ENCODE measurements around the gene ADAMTS3. TPM values are rescaled to one million over a fixed set of nuclear protein-coding genes. Genes with fewer than 3 reads are reported as not detected.

Gene ADAMTS3
- total RNA-seq = not detected

DNA sequence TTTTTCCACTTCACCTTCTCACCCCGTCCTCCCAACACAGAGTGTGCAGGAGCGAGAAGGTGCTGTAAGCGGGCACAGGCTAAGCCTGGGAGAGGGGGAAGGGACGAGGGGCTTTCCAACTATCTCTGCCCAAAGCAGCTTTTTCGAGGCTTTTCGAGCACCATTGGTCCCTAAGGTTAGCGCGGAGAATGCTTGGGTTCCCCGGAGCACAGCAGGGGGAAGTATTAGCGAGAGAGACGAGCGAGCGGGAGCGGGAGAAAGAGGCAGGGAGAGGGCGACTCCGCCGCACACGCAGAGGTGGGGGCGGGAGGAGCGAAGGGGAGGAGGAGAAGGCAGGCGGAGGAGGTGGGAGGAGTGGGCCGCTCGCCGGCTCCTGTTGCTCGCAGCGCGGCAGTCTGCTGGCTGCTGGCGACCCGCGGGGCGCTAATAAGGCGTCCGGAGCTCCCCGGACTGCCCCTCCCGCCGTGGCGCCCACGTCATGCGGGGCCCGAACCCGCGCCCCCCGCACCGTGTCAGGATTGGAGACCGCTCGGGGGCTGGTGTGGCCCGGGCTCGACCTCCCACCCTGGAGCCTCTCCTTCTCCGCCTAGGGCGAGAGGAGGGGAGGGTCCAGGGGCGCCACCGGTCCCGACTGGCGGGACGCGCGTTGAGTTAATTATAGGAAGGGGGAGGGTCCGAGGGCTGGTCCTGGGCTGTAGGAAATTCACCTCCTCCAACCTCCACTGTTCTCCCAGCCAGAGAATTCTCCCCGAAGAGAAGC is at the start of gene ADAMTS3:
Gene ADAMTS3 (minus strand): TSS at position 263 of the 760 bp plus-strand sequence. CDS start 459 bp downstream, outside the sequence.
- CTCF ChIA-PET = no interaction called here
- peak within 1 kb of the TSS; percentile 25 for H3K4me3 Mint-ChIP-seq
- peaks cover 42% of the 10 kb centered on the region for H3K27me3 Mint-ChIP-seq (ENCODE audit: low read depth)

DNA sequence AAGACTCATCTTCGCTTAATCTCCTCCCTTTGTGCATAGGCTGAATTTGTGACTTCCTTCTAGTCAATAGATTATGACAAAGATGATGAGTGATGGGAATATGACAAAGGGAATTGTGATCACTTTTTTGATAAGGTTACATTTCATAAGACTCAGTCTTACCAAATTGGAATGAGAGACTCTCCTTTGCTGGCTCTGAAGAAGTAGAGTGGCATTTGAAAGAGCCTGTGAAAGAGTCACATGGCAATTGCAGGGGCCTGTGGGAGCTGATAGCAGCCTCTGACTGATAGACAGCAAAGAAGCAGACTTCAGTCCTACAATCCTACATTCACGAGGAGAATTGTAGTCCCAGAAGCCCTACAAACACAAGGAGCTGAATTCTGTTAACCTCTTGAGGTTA is 44.9 kb upstream of the ADAMTS3 start:
- Mint-ChIP-seq H3K9me3 (ENCODE audit: insufficient read depth) (no peaks in the 10 kb centered on the region), H3K4me3 (no peak overlapping the region), H3K4me1 (ENCODE audit: low read depth) (no peaks in the 10 kb centered on the region), H3K27me3 (ENCODE audit: low read depth) (no peaks in the 10 kb centered on the region), H3K36me3 (ENCODE audit: low read depth) (no peaks in the 10 kb centered on the region), H3K27ac (no peak overlapping the region)
- no peak for DNase-seq
- POLR2A ChIA-PET = no interaction called here
- CTCF ChIA-PET = no interaction called here
- no peak for ATAC-seq

More for the DNA sequence above, at the start of gene ADAMTS3:
- H3K27ac Mint-ChIP-seq = no peak within 1 kb of the TSS
- H3K36me3 Mint-ChIP-seq (ENCODE audit: low read depth) = no peaks in the 10 kb centered on the region
- peak; percentile 53 for ATAC-seq
- peaks cover 10% of the 10 kb centered on the region for H3K4me1 Mint-ChIP-seq (ENCODE audit: low read depth)
- H3K9me3 Mint-ChIP-seq (ENCODE audit: insufficient read depth) = no peaks in the 10 kb centered on the region
- no peak for DNase-seq
- POLR2A ChIA-PET = no interaction called here

DNA sequence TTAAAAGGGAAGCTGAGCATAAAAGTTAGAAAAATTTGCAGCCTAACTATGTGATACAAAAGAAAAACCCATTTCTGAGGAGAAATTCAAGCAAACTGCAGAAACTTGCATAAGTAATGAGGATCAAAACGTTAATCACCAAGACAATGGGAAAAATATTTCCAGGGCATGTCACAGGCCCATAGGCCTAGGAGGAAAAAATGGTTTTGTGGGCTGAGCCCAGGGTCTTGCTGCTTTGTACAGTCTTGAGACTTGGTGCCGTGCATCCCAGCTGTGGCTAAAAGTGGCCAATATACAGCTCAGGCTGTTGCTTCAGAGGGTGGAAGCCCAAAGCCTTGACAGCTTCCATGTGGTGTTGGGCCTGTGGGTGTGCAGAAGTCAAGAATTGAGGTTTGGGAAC is 37.7 kb upstream of the ADAMTS3 start:
- no peak for DNase-seq
- no peak overlapping the region for H3K4me3 Mint-ChIP-seq

DNA sequence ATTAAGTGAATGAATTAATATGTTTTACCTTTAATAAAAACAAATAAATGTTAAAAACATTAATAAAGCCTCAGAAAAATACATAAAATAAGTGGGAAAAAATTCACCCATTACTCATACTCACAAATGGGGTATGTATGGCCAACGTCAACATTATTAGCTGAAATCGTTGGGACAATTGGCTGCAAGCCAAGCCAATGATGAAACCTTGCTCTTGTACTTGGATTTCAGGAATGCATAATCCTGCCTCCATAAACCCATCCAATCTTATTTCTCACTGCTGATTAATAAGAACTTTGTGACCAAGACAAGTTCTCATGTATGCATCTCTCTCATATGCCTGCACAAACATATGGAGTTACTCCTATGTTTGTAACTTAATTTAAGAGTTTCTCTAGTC is 35.3 kb upstream of the ADAMTS3 start:
- H3K27me3 Mint-ChIP-seq (ENCODE audit: low read depth) = no peaks in the 10 kb centered on the region
- H3K4me3 Mint-ChIP-seq = no peak overlapping the region
- DNase-seq = no peak
- no peaks in the 10 kb centered on the region for H3K9me3 Mint-ChIP-seq (ENCODE audit: insufficient read depth)
- POLR2A ChIA-PET = no interaction called here
- H3K36me3 Mint-ChIP-seq (ENCODE audit: low read depth) = no peaks in the 10 kb centered on the region
- no peak for ATAC-seq
- H3K27ac Mint-ChIP-seq = no peak overlapping the region
- no peaks in the 10 kb centered on the region for H3K4me1 Mint-ChIP-seq (ENCODE audit: low read depth)
- CTCF ChIA-PET = no interaction called here

More for the DNA sequence above, 37.7 kb upstream of the ADAMTS3 start:
- Mint-ChIP-seq H3K27me3 (ENCODE audit: low read depth) (no peaks in the 10 kb centered on the region), H3K27ac (no peak overlapping the region), H3K9me3 (ENCODE audit: insufficient read depth) (no peaks in the 10 kb centered on the region), H3K4me1 (ENCODE audit: low read depth) (no peaks in the 10 kb centered on the region), H3K36me3 (ENCODE audit: low read depth) (no peaks in the 10 kb centered on the region)
- ChIA-PET CTCF (no interaction called here), POLR2A (no interaction called here)
- no peak for ATAC-seq

DNA sequence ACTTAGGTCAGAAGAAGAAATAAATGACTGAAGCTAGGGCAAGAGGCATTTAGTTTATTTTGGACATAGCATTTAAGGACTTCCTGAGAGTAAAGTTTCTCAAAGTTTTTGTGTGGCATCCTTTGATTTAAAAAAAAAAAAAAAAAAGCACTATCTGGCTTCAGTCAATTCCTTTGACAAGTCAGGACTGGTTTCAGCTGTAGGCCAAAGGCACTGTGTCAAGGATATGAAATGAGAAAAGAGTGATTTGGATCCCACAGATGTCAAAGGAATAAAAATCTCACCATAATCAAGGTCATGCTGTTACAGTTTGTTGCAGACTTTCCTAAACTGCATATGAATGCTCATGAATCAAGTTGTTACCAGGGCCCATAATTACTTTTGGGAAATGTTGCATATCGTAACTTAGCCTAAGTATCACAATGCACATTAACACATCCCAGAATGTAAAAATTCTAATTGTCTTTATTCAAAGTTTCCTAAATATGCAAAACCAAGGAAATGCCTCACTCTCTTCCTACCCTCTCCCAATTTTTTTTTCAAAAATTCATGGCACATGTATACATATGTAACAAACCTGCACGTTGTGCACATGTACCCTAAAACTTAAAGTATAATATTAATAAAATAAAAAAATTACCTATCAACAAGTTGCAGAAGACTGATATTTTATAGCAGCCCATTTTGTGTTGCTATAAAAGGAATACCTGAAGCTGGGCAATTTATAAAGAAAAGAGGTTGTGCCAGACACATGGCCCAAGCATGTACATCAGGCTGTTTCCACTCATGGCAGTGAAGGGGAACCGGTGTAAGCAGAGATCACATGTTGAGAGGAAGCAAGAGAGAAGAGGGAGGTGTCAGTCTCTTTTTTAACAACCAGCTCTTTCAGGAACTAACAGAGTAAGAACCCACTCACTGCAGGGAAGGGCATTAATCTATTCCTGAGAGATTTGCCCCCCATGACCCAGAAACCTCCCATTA is 33.7 kb upstream of the ADAMTS3 start:
- CTCF ChIA-PET = no interaction called here
- DNase-seq (no peak), ATAC-seq (no peak)
- Mint-ChIP-seq H3K27ac (no peak overlapping the region), H3K4me3 (no peak overlapping the region), H3K36me3 (ENCODE audit: low read depth) (no peaks in the 10 kb centered on the region), H3K27me3 (ENCODE audit: low read depth) (no peaks in the 10 kb centered on the region), H3K4me1 (ENCODE audit: low read depth) (no peaks in the 10 kb centered on the region), H3K9me3 (ENCODE audit: insufficient read depth) (no peaks in the 10 kb centered on the region)
- POLR2A ChIA-PET = no interaction called here

DNA sequence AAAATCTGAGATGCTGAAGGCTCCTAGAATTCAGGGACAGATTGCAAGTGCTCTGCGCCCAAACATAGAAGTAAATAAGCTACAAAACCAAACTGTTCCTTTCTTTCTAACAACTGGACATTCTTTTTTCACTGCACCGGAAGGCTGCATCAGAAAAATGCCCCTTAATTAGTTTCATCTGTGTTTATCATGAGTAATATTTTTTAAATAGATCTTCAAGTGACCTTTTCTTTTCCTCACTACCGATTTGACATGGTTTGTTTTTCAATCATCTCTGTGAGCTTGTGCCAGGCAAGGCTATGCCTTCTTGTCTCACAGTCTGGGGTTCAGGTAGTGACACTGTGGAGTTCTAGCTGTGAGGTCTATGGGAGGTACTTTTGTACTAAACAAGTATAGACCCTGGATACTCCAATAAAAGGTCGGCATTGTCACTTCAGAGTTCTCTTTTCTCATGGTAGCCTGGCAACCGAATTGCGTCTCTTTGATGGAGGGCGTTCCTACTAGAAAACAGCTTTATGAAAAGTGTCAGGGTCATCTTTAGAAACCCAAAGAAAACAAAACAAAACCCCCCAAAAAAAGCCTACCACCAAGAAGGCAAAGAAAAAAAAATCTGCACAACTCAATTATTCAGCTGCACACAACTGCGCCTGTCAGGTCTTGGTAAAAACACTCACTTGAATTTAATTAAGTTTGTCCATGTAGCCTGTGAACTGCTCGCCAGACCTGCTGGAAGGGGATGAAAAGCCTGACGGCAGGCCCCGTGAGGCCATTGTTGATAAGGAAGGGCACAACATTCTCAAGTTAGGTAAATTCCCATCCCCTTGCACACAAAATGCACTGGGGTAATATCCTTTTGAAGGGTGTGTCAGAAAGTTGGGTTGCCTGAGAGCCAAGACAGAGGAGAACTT is 22.8 kb upstream of the ADAMTS3 start:
- H3K9me3 Mint-ChIP-seq (ENCODE audit: insufficient read depth) = peaks cover 4% of the 10 kb centered on the region
- H3K4me3 Mint-ChIP-seq = no peak overlapping the region
- no peak for ATAC-seq
- H3K4me1 Mint-ChIP-seq (ENCODE audit: low read depth) = no peaks in the 10 kb centered on the region
- POLR2A ChIA-PET = no interaction called here
- DNase-seq = no peak
- H3K36me3 Mint-ChIP-seq (ENCODE audit: low read depth) = no peaks in the 10 kb centered on the region
- H3K27ac Mint-ChIP-seq = no peak overlapping the region
- CTCF ChIA-PET = no interaction called here
- no peaks in the 10 kb centered on the region for H3K27me3 Mint-ChIP-seq (ENCODE audit: low read depth)

DNA sequence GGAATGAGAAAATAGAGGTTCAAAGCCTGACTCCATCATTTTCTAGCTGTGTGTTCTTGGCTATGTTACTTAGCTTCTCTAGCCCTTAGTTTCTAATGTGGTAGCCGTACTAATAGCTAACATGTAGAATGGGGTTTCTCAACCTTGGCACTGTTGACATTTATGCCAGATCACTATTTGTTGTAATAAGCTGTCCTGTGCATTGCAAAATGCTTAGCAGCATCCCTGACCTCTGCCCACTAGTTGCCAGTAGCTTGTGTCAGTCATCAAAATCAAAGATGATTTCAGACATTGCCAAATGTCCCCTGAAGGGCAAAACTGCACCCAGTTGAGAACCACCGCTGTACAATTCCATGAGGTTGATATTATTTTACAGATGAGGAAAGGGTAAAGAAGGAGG is 18.3 kb upstream of the ADAMTS3 start:
- Mint-ChIP-seq H3K4me1 (ENCODE audit: low read depth) (no peaks in the 10 kb centered on the region), H3K36me3 (ENCODE audit: low read depth) (no peaks in the 10 kb centered on the region), H3K27me3 (ENCODE audit: low read depth) (no peaks in the 10 kb centered on the region), H3K9me3 (ENCODE audit: insufficient read depth) (no peaks in the 10 kb centered on the region), H3K27ac (no peak overlapping the region), H3K4me3 (no peak overlapping the region)
- DNase-seq (no peak), ATAC-seq (no peak)
- ChIA-PET POLR2A (no interaction called here), CTCF (interaction anchor here (0.6 kb wide), 1 partner anchor 189 kb away, joined by 3 read pairs; no protein-coding TSS in a partner anchor)

DNA sequence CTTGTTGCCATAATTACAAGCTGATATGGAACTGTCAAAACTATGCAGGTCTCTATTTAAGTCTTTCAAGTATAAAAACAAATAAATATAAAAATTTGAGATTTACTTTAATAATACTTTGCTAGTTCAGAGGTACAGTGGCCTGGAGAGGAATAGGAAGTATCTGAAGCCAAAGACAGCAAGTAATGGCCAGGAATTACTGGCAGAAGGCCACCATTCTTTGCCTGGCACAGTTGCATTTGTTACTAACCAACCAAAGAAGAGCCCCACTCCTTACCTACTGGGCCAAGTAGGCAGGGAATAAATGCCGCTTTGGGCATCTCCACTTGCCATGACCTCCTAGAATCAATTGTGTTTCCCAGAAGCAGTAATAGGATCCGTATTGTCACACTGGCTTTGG is 13.8 kb upstream of the ADAMTS3 start:
- Mint-ChIP-seq H3K4me3 (no peak overlapping the region), H3K9me3 (ENCODE audit: insufficient read depth) (no peaks in the 10 kb centered on the region), H3K27ac (no peak overlapping the region), H3K36me3 (ENCODE audit: low read depth) (no peaks in the 10 kb centered on the region), H3K27me3 (ENCODE audit: low read depth) (no peaks in the 10 kb centered on the region), H3K4me1 (ENCODE audit: low read depth) (no peaks in the 10 kb centered on the region)
- POLR2A ChIA-PET = no interaction called here
- DNase-seq (no peak), ATAC-seq (no peak)
- CTCF ChIA-PET = no interaction called here

DNA sequence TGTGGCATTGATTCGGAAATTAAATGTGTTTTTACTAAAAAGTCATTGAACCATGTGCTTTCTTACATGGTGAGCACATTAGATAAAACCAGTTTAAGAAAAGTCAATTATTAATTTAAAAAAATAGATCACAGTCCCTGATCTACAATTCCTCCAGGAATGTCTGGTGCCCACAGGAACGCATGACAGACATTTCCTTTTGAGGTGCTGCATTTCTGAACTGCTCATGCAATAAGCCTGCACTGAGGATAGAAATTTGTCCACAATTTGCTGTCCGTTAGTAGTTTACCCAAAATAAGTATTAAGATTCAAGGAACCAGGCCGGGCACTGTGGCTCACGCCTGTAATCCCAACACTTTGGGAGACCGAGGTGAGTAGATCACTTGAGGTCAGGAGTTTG is 8.2 kb upstream of the ADAMTS3 start:
- Mint-ChIP-seq H3K4me3 (no peak overlapping the region), H3K36me3 (ENCODE audit: low read depth) (no peaks in the 10 kb centered on the region), H3K27ac (no peak overlapping the region), H3K27me3 (ENCODE audit: low read depth) (no peaks in the 10 kb centered on the region), H3K9me3 (ENCODE audit: insufficient read depth) (no peaks in the 10 kb centered on the region), H3K4me1 (ENCODE audit: low read depth) (no peaks in the 10 kb centered on the region)
- ATAC-seq (no peak), DNase-seq (no peak)
- ChIA-PET POLR2A (no interaction called here), CTCF (no interaction called here)

DNA sequence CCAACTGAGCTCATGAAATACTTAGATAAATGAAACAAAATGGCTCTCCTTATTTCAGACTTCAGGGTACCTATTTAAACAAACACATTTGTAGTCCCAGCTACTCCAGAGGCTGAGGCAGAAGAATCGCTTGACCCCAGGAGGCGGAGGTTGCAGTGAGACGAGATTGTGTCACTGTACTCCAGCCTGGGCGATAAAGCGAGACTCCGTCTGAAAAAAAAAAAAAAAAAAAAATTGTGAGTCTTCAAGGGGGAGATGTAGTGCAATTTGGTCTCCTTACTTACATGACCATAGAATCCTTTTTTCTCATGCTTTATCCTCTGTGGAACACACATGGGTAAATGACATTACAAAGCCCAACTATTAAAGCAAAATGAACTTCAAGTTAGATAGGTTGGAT is 2.3 kb upstream of the ADAMTS3 start:
- no peak for ATAC-seq
- H3K4me1 Mint-ChIP-seq (ENCODE audit: low read depth) = peaks cover 10% of the 10 kb centered on the region
- peaks cover 38% of the 10 kb centered on the region for H3K27me3 Mint-ChIP-seq (ENCODE audit: low read depth)
- POLR2A ChIA-PET = no interaction called here
- CTCF ChIA-PET = no interaction called here
- no peaks in the 10 kb centered on the region for H3K36me3 Mint-ChIP-seq (ENCODE audit: low read depth)
- DNase-seq = no peak
- H3K27ac Mint-ChIP-seq = no peak overlapping the region
- H3K4me3 Mint-ChIP-seq = no peak overlapping the region
- no peaks in the 10 kb centered on the region for H3K9me3 Mint-ChIP-seq (ENCODE audit: insufficient read depth)

DNA sequence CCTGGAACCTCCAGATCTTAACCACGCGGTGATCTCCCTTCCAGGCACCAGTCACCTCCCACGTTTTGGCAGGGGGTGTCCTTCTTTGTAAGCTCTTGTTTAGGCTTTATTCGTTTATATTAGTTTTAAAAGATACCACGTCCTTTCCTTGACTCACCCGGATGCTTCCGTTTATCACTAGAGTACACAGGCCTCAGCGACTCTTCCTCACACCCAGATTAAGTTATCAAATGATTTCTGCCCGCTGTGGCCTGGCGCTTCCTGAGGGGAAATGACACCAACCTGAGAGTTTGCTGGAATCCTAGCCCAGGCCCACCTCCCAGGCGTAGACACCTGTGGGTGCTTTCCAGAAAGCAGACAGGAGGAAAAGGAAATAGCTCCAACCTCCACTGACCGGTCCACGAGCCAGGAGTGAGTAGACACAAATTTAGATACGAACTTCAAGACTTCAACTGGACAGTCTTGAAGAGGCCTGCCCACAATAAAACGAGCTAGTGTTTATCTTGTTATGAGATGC is 756 bp upstream of the ADAMTS3 start:
- DNase-seq = no peak
- POLR2A ChIA-PET = no interaction called here
- CTCF ChIA-PET = no interaction called here
- H3K27me3 Mint-ChIP-seq (ENCODE audit: low read depth) = peaks cover 42% of the 10 kb centered on the region
- no peak overlapping the region for H3K4me3 Mint-ChIP-seq
- no peak overlapping the region for H3K27ac Mint-ChIP-seq
- H3K9me3 Mint-ChIP-seq (ENCODE audit: insufficient read depth) = no peaks in the 10 kb centered on the region
- ATAC-seq = no peak
- H3K4me1 Mint-ChIP-seq (ENCODE audit: low read depth) = peaks cover 10% of the 10 kb centered on the region
- H3K36me3 Mint-ChIP-seq (ENCODE audit: low read depth) = no peaks in the 10 kb centered on the region
